H1 (cell line): Measurements from ENCODE around the gene KNCN.

Experiments used
- EZH2 ChIP-seq: fragments of 200-600 bp; sonication (generic); IDR thresholded peaks from 2 replicates; pipeline ENCODE4 v1.7.1; 2012; ENCODE audit warnings: low read depth, mild to moderate bottlenecking, moderate library complexity, low read length, inconsistent platforms; ENCODE audit not compliant: severe bottlenecking
- SUZ12 ChIP-seq: fragments of 200-600 bp; sonication (generic); IDR thresholded peaks from 2 replicates; pipeline ENCODE4 v1.6.1; 2012; ENCODE audit warnings: mild to moderate bottlenecking, inconsistent platforms, low read length, moderate library complexity, mixed read lengths
- YY1 ChIP-seq: IDR thresholded peaks from 2 replicates; pipeline ENCODE4 v1.6.1; 2011; ENCODE audit warnings: low read depth, mild to moderate bottlenecking, low read length
- TF ChIP-seq, protein P1 (sequence below), 3 experiments: IDR thresholded peaks; 1 replicate in 2 of 3; 2 replicates in 1 of 3; pipeline versions ENCODE4 v1.5.1 to v1.6.1; 2011; ENCODE audit warnings: low read length in 3 of 3, mild to moderate bottlenecking in 3 of 3, inconsistent platforms in 2 of 3, low read depth in 1 of 3, moderate library complexity in 1 of 3; ENCODE audit not compliant: insufficient read depth in 1 of 3; ENCODE audit errors: control extremely low read depth in 1 of 3

DNA sequence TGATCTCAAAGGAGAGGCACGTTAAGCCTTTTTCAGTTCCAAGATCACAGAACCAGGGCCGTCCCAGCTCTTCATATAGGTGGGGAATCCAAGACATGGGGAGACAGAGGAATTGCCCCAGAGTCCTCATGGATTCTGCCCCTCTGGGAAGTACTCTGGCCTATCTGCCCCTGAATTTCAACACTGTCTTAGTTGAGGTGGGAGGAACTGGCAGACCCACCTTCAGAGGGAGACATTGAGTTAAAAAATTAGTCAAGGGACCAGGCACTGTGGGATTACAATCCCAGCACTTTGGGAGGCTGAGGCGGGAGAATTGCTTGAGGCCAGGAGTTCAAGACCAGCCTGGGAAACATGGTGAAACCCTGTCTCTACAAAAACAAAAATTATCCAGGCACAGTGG is 2.1 kb upstream of the KNCN start:
- TF ChIP-seq SUZ12 (no peak), YY1 (no peak), EZH2 (no peak)
- TF ChIP-seq, protein P1, sequence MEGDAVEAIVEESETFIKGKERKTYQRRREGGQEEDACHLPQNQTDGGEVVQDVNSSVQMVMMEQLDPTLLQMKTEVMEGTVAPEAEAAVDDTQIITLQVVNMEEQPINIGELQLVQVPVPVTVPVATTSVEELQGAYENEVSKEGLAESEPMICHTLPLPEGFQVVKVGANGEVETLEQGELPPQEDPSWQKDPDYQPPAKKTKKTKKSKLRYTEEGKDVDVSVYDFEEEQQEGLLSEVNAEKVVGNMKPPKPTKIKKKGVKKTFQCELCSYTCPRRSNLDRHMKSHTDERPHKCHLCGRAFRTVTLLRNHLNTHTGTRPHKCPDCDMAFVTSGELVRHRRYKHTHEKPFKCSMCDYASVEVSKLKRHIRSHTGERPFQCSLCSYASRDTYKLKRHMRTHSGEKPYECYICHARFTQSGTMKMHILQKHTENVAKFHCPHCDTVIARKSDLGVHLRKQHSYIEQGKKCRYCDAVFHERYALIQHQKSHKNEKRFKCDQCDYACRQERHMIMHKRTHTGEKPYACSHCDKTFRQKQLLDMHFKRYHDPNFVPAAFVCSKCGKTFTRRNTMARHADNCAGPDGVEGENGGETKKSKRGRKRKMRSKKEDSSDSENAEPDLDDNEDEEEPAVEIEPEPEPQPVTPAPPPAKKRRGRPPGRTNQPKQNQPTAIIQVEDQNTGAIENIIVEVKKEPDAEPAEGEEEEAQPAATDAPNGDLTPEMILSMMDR (IDR thresholded peaks at IDR 0.05; ENCODE audit: control extremely low read depth in 1 of 3, insufficient read depth in 1 of 3, low read depth in 1 of 3, low read length in 3 of 3): peak in 2 of 3 experiments; percentile 16 to 22; a peak in 2 of 4 replicates
